Left ventricle myocardium inferior (tissue), 1 donor: Measurements from ENCODE around the gene GRAMD2B. TPM values are rescaled to one million over a fixed set of nuclear protein-coding genes. Genes with fewer than 3 reads are reported as not detected.

ENCODE experiments used
- DNase-seq: peaks from one replicate; pipeline ENCODE4 v3.0.0-alpha.2; 2020
- H3K27ac ChIP-seq: fragments of 200-600 bp; replicated peaks from 2 replicates; pipeline ENCODE4 v1.8.0; 2021
- H3K27me3 ChIP-seq: fragments of 200-600 bp; 2 replicates; pipeline ENCODE4 v1.8.0; 2021; ENCODE audit warnings: low read depth
- H3K36me3 ChIP-seq: fragments of 200-600 bp; 2 replicates; pipeline ENCODE4 v1.8.0; 2021
- H3K4me1 ChIP-seq: fragments of 200-600 bp; 2 replicates; pipeline ENCODE4 v1.8.0; 2021
- H3K4me3 ChIP-seq: fragments of 200-600 bp; 2 replicates; pipeline ENCODE4 v1.8.0; 2021; ENCODE audit warnings: mild to moderate bottlenecking, moderate library complexity
- H3K9me3 ChIP-seq: fragments of 200-600 bp; replicated peaks from 2 replicates; pipeline ENCODE4 v1.8.0; 2021
- intact Hi-C: fragments of 100-400 bp; cut with micrococcal nuclease; formaldehyde crosslinking; loops from one replicate; pipeline ENCODE4 v1.11.0; 2022
- total RNA-seq: library from RNA; stranded (reverse); fragmentation: NEBNext Ultra II Directional; extraction: Animal tissue kit (Norgen Biotek cat#: 25700); gene quantifications from one replicate; pipeline ENCODE4 v1.2.1, GENCODE V29; 2021
- TF ChIP-seq, protein P1 (sequence below): fragments of 200-600 bp; IDR thresholded peaks from 2 replicates; pipeline ENCODE4 v1.8.0; 2021; ENCODE audit warnings: antibody characterized with exemption, mild to moderate bottlenecking, borderline replicate concordance
- donor health status: DM: no; HTN: yes; CAD: no; lungs with severe emphysema.

Gene GRAMD2B
- total RNA-seq, 1 donor from 2014 or later = 24.6 TPM

DNA sequence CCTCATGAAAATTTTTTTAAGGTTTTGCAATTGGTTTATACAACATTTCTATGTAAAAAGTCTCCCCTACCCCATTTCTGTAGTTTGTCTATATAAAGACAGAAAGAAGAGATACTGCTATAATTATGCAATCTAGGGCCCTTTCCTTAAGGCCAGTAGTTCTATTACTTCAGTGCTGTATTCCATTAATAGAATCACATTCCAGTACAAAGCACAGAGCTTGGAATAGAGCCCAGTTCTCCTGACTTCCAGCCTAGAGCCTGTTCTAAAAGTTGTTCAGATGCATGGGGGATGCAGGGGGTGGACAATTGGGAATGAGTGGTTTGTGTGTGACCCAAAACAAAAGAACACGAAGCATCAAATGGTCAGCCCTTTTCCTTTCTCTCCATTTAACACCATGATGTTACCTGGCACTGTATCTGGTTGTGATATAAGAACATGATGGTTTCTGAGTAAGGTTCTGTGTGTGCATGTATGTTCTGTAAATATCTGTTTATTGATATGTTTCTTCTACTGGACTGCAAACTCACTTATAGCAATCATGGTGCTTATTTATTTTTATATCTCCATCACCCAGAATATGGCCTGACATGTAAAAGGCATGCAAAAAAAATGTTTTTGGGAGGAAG, 8.2 kb upstream of the GRAMD2B start:
- peaks cover 8% of the 10 kb centered on the region for H3K9me3 ChIP-seq
- no peaks in the 10 kb centered on the region for H3K27me3 ChIP-seq
- intact Hi-C loops = no loop called here
- peak; percentile 23 for DNase-seq
- peaks cover 40% of the 10 kb centered on the region for H3K4me1 ChIP-seq
- TF ChIP-seq, protein P1, sequence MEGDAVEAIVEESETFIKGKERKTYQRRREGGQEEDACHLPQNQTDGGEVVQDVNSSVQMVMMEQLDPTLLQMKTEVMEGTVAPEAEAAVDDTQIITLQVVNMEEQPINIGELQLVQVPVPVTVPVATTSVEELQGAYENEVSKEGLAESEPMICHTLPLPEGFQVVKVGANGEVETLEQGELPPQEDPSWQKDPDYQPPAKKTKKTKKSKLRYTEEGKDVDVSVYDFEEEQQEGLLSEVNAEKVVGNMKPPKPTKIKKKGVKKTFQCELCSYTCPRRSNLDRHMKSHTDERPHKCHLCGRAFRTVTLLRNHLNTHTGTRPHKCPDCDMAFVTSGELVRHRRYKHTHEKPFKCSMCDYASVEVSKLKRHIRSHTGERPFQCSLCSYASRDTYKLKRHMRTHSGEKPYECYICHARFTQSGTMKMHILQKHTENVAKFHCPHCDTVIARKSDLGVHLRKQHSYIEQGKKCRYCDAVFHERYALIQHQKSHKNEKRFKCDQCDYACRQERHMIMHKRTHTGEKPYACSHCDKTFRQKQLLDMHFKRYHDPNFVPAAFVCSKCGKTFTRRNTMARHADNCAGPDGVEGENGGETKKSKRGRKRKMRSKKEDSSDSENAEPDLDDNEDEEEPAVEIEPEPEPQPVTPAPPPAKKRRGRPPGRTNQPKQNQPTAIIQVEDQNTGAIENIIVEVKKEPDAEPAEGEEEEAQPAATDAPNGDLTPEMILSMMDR = no peak
- H3K27ac ChIP-seq = peak overlapping the region; percentile 88
- H3K36me3 ChIP-seq = no peaks in the 10 kb centered on the region
- peak overlapping the region; percentile 28 for H3K4me3 ChIP-seq

DNA sequence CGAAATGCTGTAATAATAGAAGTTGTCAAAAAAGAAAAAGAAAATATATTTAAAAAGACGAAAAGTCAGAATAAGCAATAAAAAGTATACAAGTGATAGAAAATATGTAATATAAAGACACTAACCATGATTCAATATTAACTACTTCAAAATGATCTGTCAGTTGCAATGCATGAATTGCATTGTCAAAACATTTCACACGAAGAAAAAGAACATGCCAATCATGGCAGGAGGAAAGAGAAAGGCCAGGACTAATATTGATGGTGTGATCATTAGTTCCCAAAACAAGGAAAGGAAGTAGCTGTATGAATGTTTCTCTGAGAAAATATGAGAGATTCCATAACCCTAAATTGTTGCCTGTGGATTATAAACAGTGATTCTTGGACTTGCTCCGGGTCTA, 7.4 kb upstream of the GRAMD2B start:
- no peak for DNase-seq
- H3K9me3 ChIP-seq = peaks cover 8% of the 10 kb centered on the region
- no peak overlapping the region for H3K4me3 ChIP-seq
- H3K4me1 ChIP-seq = peaks cover 40% of the 10 kb centered on the region
- no peaks in the 10 kb centered on the region for H3K36me3 ChIP-seq
- TF ChIP-seq, protein P1 = no peak
- no peaks in the 10 kb centered on the region for H3K27me3 ChIP-seq
- H3K27ac ChIP-seq = peak overlapping the region; percentile 88
- intact Hi-C loops = no loop called here

DNA sequence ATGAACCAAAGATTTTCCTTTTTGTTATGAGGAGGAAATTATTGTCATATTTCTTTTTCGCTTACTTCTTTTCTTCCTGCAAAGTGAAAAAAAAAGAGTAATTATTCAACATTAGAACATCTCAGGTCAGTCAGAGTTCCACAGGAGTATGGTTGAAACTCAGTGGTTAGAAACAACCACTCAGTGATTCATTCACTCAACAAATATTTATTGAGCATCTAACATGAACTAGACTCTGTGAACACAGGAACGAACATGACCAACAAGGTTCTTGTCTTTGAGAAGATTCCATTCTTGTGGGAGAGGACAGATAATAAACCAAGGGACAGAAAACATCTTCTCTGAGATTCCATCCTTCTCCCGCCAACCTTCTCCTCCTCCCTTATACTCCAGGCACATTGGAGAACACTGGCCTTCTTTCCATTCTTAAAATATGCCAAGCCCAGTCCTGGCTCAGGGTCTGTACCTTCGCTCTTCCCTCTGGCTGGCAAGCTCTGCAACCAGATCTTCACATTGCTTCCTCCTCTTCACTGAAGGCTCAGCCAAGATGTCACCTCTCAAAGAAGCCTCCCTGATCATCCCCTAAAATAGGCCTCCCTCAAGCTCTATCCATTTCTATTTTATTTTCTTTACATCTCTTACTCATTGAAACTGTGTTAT, 6.8 kb upstream of the GRAMD2B start:
- Histone ChIP-seq H3K4me1 (peaks cover 40% of the 10 kb centered on the region), H3K4me3 (no peak overlapping the region), H3K36me3 (no peaks in the 10 kb centered on the region), H3K9me3 (peaks cover 2% of the 10 kb centered on the region), H3K27me3 (no peaks in the 10 kb centered on the region), H3K27ac (peak overlapping the region; percentile 88)
- TF ChIP-seq, protein P1 = no peak
- intact Hi-C loops = no loop called here
- DNase-seq = no peak

DNA sequence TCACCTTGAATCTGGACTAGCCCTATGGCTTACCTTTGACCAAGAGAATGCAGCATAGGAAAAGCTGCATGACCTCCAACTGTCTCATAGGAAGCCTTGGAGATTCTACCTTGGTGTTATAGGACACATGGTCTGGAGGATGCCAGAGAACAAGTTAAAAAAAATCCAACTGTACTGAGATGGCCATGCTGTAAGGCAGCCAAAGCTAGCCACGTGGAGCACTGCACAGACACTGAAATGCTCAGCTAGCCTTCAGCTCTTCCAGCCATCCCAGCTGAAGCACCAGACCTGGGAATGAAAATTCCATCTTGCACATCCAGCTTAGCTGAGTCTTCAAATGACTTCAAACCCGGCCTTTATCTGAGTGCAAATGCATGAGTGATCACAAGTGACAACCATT, 6.0 kb upstream of the GRAMD2B start:
- Histone ChIP-seq H3K9me3 (no peaks in the 10 kb centered on the region), H3K4me1 (peaks cover 40% of the 10 kb centered on the region), H3K27ac (no peak overlapping the region), H3K36me3 (no peaks in the 10 kb centered on the region), H3K4me3 (no peak overlapping the region), H3K27me3 (no peaks in the 10 kb centered on the region)
- TF ChIP-seq, protein P1 = no peak
- no peak for DNase-seq
- intact Hi-C loops = no loop called here

DNA sequence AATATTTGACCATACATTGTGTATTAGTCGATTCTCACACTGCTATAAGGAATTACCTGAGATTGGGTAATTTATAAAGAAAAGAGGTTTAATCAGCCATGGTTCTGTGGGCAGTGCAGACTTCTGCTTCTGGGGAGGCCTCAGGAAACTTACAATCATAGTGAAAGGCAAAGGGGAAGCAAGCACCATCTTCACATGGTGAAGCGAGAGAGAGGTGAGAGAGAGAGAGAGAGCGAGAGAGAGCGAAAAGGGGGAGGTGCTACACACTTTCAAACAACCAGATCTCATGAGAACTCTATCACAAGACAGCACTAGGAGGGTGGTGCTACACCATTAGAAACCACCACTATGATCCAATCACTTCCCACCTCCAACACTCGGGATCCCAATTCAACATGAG, 4.1 kb upstream of the GRAMD2B start:
- no peak overlapping the region for H3K4me3 ChIP-seq
- H3K27ac ChIP-seq = no peak overlapping the region
- TF ChIP-seq, protein P1 = no peak
- no peak for DNase-seq
- no peaks in the 10 kb centered on the region for H3K9me3 ChIP-seq
- intact Hi-C loops = no loop called here
- no peaks in the 10 kb centered on the region for H3K27me3 ChIP-seq
- no peaks in the 10 kb centered on the region for H3K36me3 ChIP-seq
- peaks cover 49% of the 10 kb centered on the region for H3K4me1 ChIP-seq
